ENCODE results near the gene CCT6B.
"Not testable (repeated sequence)": the region's sequence is repeated elsewhere in the genome, so short reads cannot be mapped to it uniquely, and the experiment has no call there.

CCT6B gene

DNA sequence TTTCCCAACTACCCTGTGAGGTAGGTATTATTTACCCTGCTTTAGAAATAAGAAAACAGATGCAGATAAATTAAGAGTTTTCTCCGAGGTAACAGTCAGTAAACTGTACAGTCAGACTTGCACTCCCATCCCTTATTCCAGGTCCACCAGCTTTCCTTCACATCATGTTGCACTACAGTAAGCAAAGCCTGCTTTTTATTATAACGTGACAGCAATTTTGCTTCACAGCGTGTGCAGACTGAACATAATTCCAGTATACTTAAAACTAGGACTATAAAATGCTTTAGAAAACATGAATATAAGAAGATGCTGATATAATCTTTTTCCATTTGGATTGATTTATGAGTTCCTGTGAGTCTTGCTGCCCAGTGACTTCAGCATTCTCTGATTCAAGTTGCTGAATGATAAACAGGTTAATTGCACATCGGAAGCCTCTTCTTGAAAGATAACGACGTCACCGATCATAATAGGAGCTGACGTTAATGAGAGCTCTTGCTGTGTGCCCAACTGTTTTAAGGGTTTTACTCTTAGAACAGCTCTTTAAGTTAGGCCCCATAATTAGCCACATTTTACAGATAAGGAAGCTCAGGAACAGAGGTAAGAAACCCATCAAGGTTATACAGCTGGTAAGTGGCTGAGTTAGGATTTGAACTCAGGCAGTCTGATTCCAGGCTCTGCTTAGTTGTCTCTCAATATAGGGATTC, 20.4 kb upstream of the CCT6B start:
- DNase-seq, result no peak
- intact Hi-C loops (cut with DNase I), result loop anchor here (10.0 kb wide), 1 partner anchor 557 kb away; no protein-coding TSS in a partner anchor

DNA sequence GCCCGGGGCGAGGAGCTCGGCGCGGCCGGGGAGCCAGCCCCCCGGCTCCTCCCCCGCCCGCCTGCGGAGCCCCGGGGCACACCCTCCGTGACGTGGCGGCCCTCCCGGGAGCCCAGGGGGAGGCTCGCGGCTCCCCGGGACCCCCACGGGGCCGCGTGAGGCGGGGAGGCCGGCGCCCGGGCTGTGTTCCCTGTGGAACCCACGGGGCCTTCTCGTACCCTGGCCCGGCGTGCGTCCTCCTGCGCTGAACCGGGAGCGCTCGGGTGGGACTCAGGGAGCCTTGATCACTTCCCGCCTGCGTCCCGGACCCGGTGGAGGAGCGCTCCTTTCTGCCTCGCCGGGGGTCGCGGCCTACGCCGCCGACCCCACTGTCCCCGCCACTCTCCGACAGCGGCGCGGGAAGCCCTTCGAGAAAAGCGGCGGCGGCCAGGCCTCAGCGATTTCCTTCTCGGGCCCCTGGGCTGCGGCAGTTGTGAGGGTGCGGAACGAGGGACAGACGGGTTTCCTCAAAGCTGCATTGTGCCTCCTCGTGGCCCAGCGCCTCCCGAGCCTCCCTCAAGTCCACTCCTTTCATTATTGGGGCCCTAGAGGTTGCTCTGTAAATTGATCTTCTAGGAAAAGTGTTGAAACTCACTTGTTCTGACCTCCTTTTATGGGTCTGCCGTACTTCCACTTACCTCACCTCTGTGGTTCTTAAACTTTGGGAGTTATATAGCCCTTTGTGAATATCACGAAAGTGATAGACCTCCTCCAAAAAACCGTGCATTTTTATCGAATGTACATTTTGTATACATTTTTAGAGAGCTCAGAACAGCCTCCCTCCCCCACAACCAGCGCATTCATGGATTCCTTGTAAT, 19.6 kb upstream of the CCT6B start:
- intact Hi-C loops (cut with DNase I), result loop anchor here (1.0 to 10.0 kb wide), 2 partner anchors 20 to 556 kb away; partner anchors contain the start of genes CCT6B and ZNF830
- peak; percentile 41 to 96 (median 65) for DNase-seq

DNA sequence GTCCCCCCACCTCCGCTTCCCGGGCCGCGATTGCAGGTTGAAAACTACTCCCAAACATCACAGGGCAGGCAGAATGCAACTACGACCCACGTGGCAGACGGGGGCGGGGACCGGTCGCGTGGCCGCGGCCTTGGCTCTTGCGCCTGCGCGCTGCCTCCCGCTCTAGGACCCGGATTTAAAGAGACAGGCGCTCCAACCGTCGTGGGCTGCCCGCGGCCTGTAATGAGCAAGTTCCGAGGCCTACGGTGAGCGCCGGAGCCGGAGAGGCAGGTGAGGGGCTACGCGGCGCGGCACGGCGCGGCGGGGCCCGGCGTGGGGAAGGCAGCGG, 19.1 kb upstream of the CCT6B start, which contains the start of gene LIG3:
Gene LIG3, plus strand, starts transcription at position 160 of the 328 bp plus-strand sequence. CDS start 2,494 bp downstream, outside the sequence.
- intact Hi-C loops (cut with DNase I), result loop anchor here (1.0 to 10.0 kb wide), 2 partner anchors 19 to 556 kb away; partner anchors contain the start of genes CCT6B and ZNF830
- peak; percentile 87 to 98 (median 92) for DNase-seq

DNA sequence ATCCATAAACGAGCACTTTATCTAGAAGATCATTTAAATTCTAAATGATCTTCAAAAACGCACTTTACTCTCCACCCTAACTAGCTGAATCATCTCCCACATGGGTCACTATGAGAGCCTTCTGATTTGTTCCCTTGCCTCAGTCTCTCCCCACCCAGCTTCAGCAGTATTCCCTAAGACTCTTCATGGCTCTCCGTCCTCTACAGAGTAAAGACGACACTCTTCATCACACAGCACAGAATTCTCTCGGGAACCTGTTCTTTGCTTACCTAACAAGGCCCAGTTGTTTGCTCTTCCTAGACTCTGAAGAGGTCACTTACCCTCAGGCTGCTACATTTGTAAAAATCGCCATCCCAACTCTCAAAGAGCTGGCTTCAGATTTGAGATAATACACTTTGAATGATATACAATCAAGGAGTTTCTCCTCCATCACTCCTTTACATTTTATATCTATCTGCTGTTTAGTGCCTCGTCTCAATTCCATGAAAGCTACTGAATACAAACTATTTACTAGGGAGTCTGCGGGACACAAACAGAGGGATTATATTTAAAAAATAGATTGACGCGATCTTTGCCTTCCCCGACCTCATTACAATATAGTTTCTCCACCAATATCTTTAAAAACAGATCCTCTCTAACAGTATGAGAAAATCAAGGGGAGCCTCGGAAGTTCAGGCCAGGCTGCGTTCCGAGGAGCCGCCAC, 18.5 kb upstream of the CCT6B start:
- no peak for DNase-seq
- intact Hi-C loops (cut with DNase I), result loop anchor here (1.0 to 10.0 kb wide), 2 partner anchors 18 to 555 kb away; partner anchors contain the start of genes CCT6B and ZNF830

DNA sequence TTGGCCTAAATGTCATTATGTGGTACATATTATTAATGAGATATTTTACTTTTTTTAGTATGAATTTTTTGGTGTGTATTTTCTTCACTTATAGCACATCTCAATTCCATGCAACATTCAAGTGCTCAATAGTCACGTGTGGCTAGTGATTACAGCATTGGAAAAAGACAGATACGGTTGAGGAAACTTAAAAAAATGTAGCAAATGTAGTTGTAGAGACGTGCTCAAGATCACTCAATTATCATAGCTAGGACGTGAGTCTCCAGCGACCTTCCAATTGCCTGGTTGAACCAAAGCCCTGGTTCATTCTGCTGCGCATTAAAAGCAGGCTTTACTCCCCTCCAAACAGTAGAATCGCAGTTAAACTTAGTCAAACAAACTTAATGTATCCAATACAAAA, 17.9 kb upstream of the CCT6B start:
- intact Hi-C loops (cut with DNase I), result no loop called here
- DNase-seq, result no peak

DNA sequence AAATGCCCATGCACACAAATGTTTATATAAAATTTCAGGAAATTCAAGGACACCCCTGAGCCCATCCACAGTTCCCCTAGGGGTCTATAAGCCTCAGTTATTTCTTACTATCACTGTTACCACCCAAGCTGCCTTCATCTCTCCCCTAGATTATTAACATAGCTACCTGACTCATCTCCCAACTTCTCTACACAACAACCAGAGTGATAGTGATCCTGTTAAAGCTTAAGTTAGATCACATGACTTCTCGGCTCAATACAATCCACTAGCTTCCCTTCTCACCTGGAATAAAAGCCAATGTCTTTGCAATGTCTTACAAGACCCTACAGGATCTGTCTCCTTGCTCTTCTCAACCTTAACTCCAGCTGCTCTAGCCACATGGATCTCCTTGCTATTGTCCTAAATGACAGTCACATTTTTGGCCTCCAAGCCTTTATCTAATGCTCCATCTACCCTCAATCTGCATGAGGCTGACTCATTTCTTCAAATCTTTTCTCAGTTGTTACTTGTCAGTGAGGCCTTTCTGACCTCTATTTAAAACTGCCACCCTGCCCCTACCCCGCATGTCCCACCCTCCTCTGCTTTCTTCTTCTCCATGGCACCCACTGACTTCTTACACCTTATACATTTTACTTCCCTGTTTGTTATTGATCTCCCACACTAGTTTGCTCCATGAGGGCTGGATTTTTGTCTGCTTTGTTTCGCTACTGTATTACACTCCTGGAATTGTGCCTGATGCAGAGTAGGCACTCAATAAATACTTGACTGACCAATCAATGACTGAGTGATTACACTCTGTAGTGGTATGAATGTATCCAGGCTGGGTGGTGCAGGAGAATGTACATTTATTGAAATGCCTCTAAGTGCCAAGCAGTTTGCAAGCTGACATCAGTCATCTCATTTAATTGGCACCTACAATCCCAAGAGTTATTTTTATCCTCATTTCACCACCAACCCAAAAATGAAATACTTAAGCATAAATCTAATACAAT, 13.8 kb upstream of the CCT6B start:
- intact Hi-C loops (cut with DNase I), result no loop called here
- no peak for DNase-seq

DNA sequence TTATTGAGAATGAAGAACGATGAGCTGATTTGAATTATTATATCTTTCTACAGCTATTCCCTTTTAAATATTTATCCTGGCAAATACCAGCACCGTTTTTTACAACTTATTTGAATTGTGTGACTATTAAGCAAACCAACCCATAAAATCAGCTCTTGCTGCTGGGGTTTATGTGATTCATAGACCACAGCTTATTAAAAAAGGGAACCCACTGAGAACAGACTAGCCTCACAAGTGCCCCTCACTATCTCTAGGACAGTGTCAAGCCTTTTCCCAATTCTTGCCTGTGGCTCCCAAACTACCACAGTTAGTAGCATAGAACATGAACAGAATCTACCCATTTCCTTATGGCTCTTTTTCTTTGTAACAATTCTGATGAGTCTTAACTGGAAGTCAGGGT, 12.9 kb upstream of the CCT6B start:
- intact Hi-C loops (cut with DNase I), result no loop called here
- DNase-seq, result no peak

DNA sequence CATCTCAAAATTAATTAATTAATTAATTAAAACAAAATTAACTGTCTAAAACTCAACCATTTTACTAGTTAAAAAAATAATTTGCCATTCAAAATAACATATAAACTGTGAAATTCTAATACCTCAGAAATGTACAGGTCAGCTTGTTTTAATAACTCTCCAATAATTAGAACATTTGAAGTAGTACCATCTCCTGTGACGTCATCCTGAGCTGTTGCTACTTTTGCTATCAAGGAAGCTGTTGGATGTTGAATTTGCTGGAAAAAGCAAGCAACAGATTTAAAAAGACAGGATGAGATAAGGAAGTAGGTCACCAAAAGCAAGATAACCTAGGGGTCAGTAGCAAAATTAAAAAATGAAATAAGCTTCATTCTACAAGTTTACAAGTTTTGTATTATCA, 2.8 kb downstream of the CCT6B start:
- intact Hi-C loops (cut with DNase I), result no loop called here

DNA sequence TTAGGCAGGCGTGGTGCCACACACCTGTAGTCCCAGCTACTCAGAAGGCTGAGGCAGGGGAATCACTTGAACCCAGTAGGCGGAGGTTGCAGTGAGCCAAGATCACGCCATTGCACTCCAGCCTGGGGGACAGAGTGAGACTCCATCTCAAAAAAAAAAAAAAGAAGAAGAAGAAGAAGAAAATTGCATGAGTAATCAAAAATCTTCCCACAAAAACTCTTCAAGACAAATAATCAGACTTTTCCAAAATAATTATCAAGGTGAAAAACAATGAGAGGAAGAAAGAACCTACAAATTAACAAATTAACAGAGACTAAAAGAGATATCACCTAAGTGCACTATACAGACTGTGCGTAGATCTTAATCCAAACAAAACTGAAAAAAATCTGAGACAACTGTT, 10.5 kb downstream of the CCT6B start:
- intact Hi-C loops (cut with DNase I); DNase-seq: not testable (repeated sequence)

More for the DNA sequence above, 2.8 kb downstream of the CCT6B start:
- no peak for DNase-seq

DNA sequence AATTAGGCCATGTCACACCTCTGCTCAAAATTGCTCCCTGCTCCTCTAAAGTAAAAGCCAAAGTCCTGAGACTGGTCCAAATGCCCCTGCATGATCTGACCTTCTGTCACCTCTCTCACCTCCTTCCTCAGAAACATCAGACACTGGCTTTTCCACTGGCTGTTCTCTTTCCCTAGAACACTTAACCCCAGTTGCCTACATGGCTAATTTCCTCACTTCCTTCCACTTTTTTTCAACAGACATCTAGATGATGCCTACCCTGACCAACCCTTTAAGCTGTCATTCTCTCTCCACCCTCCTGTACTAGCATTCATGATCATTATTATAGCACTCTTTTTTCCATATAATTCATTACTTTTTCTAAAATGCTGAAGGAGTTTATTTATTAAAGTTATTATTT, 31.0 kb downstream of the CCT6B start:
- intact Hi-C loops (cut with DNase I), result no loop called here
- DNase-seq, result no peak

DNA sequence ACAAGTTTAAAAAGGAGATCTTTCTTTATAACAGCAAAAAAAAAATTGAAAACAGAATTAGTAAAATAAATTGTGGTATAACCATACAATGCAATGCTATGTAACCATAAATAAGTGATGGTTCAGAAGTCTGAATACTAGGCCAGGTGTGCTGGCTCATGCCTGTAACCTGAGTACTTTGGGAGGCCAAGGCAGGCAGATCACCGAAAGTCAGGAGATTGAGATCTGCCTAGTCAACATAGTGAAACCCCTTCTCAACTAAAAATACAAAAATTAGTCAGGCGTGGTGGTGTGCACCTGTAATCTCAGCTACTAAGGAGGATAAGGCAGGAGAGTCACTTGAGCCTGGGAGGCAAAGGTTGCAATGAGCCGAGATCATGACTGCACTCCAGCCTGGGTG, 34.6 kb downstream of the CCT6B start:
- intact Hi-C loops (cut with DNase I), result no loop called here
- DNase-seq, result no peak

DNA sequence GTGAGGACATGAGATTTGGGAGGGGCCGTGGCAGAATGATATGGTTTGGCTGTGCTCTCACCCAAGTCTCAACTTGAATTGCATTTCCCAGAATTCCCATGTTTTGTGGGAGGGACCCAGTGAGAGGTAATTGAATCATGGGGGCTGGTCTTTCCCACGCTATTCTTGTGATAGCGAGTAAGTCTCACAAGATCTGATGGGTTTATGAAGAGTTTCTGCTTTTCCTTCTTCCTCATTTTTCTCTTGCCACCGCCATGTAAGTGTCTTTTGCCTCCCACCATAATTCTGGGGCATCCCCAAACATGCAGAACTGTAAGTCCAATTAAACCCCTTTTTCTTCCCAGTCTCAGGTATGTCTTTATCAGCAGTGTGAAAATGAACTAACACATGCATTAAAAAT, 40.6 kb downstream of the CCT6B start:
- intact Hi-C loops (cut with DNase I), result no loop called here
- no peak for DNase-seq

DNA sequence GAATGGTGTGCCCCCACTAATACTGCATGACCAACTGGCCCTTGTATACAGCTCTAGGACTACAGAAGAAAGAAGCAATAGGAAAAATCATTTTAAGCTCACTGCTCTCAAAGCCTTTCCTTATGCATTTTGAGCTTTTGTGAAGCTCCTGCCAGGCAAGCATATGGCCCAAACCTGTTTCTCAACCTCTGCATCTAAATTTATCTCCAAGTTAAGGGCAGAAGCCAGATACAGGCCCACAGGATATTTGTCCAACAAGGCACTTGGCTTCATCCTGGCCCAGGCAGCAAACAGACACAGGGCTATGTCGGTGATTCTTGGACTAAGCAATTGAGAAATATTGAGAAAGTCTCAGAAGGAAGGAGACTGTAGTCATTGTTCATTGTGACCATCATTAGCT, 43.9 kb downstream of the CCT6B start:
- intact Hi-C loops (cut with DNase I), result no loop called here
- no peak for DNase-seq

DNA sequence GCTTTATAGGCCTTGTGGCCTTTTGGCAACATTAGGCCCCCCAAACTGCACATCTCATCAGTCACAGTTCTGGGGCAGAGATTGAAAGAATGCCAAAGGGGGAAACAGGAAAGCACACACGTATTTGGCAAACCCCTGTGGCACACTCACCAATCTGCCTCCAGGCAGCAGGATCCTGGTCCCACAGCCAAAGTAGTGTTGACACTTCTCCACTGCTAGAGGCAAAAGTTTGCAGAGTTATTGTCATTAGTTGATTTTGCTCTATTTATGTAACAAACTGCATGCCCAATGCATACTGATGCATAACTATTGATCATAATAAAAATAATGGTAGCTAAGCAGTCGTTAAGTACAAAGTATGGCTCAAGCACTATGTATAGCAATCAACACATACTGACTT, 45.1 kb downstream of the CCT6B start:
- no peak for DNase-seq
- intact Hi-C loops (cut with DNase I), result no loop called here

DNA sequence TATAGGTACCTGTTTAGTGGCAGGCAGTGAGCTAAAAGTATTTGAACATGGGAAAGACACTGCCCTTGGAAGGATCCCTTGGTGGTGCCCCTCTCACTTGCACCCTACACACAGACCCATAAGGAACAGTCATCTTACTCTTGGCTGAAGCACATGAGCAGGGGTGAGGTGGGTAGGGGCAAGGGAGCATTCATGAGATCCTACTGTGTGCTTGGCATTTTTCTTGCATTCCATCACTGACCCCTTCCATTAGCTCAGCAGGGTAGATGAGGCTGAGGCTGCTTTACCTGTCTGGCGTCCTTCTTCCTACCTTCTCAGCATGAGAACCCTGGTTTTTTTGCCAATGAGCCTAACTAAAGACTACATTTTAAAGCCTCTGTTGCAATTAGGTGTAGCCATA, 48.3 kb downstream of the CCT6B start:
- intact Hi-C loops (cut with DNase I), result no loop called here
- no peak for DNase-seq

DNA sequence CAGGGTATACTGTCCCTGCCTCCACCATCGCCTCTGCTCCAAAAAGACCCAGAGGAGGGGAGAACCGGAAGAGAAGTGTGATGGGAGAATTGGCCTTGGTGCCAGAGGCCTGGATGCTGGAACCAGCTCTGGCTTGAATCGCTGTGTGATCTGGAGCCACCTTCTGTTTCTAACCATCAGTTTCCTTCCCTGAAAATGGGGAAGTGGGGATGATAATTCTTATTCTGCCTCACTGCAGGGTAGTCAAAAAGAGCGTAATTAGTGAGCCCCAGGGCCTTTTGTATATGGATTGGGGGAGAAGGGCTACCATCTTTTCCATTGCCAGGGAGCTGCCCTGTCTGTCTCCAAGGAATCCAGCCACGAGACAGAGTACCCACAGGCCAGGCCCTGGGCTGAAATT, 52.2 kb downstream of the CCT6B start:
- no peak for DNase-seq
- intact Hi-C loops (cut with DNase I), result no loop called here

DNA sequence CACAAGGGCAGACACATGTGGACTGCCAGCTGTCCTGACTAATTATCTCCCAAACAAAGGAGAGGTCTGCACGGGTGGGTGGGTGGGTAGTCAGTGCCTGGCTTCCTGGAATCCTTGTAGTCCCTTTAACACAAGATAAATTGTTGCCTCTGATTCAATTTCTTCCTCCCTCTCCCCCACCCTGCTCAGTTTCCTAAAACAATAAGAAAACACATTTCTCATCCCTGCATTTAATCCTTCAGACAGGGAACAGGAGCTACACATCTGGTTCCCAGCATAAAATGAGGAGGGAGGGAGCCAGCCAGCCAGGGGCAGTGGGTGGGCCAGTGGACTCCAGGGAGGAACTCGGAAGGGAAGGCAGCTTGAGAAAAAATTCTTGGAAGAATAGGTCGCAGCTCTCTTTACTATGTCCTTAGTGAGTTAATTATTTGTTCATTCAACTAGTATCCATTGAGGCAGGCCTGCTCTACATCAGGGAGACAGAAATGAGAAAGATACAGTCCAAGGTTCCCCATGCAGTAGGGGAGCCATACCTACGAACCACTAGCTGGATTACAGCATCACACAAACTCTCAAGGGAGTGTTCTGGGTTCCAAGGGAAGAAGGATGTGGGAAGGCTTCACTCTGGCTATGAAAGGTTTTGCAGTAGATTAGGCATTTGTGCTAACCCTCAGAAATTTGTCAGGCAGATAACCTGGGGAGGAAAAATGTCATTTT, 58.3 kb downstream of the CCT6B start:
- no peak for DNase-seq

DNA sequence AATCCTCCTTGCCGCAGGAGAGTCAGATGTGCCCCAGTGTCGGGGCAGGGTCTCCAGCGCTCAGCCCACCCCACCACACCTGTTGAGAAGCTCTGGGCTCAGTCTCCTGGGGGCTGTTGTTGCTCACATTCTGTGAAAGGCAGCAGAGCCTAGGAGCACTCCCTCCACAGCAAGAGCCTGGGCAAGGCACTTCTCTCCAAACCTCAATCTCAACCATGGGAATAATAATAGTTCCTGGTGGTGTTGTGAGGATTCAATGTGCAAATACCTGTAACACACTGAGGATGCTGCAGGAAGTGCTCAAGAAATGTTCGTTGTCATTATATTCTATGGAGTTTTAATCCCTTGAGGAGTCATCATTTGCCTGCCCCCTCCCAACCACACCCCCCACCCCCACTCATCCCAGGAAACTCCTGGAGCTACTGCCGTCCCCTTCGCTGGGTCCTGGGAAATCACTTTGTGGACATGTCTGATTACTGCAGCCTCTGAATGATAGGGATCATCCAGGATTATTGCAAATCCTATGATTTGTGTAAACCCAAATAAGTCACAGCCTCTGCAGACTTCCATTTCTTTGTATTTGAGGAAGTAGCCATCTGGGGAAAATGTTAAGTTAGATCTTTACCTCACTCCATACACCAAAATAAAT, 61.5 kb downstream of the CCT6B start:
- intact Hi-C loops (cut with DNase I), result loop anchor here (10.0 kb wide), 2 partner anchors 305 to 475 kb away; no protein-coding TSS in a partner anchor
- no peak for DNase-seq

More for the DNA sequence above, 58.3 kb downstream of the CCT6B start:
- intact Hi-C loops (cut with DNase I), result no loop called here

Data from posterior cingulate gyrus (tissue), 11 donors.